ENCODE data around the gene CHEK2. TPM values are rescaled to one million over a fixed set of nuclear protein-coding genes. Genes with fewer than 3 reads are reported as not detected.
"Not testable (repeated sequence)": the region's sequence is repeated elsewhere in the genome, so short reads cannot be mapped to it uniquely, and the experiment has no call there.

The CHEK2 gene
- total and polyA plus RNA-seq, 4 donors, result 6.0 to 10.4 (median 9.3) TPM

GRCh38 chr22:28710107-28710506 is 31.5 kb downstream of the CHEK2 start:
- ATAC-seq (ENCODE audit: insufficient read depth, low FRiP score) (no peak), DNase-seq (peak in 1 of 3 donors; percentile 4)
- no peak for TF ChIP-seq CTCF (IDR thresholded peaks at IDR 0.05; ENCODE audit: control extremely low read depth, extremely low read depth)
- Histone ChIP-seq H3K27me3 (ENCODE audit: control insufficient read depth in 3 of 3, insufficient read depth in 3 of 3, low read length in 2 of 3) (no peaks in the 10 kb centered on the region), H3K9ac (ENCODE audit: insufficient read depth in 1 of 2, low read length in 2 of 2) (peak overlapping the region in 1 of 2 donors; percentile 17), H3K4me1 (ENCODE audit: control insufficient read depth in 5 of 5, insufficient read depth in 5 of 5, low read length in 5 of 5) (peaks cover 0 to 29% (median 13%) of the 10 kb centered on the region in 5 donors), H3K4me3 (no peak overlapping the region), H3K36me3 (ENCODE audit: control insufficient read depth in 4 of 4, insufficient read depth in 4 of 4, low read length in 4 of 4) (peaks cover 0 to 6% (median 1%) of the 10 kb centered on the region in 4 donors), H3K27ac (ENCODE audit: low read depth in 1 of 2, low read length in 1 of 2) (no peak overlapping the region), H3K9me3 (ENCODE audit: control insufficient read depth in 4 of 4, insufficient read depth in 3 of 4, low read length in 3 of 4) (no peaks in the 10 kb centered on the region)

- no peak overlapping the region for H3K9ac ChIP-seq (ENCODE audit: insufficient read depth in 1 of 2, low read length in 2 of 2)
- no peak for TF ChIP-seq CTCF (IDR thresholded peaks at IDR 0.05; ENCODE audit: control extremely low read depth, extremely low read depth)
- ATAC-seq (ENCODE audit: insufficient read depth, low FRiP score), result no peak
These were observed 34.8 kb downstream of the CHEK2 start for GRCh38 chr22:28706845-28707244.

GRCh38 chr22:28703436-28703835 is 38.2 kb downstream of the CHEK2 start:
- no peak for TF ChIP-seq CTCF (IDR thresholded peaks at IDR 0.05; ENCODE audit: control extremely low read depth, extremely low read depth)
- no peak for DNase-seq
- Histone ChIP-seq H3K4me1 (ENCODE audit: control insufficient read depth in 5 of 5, insufficient read depth in 5 of 5, low read length in 5 of 5) (no peaks in the 10 kb centered on the region), H3K4me3 (no peak overlapping the region), H3K36me3 (ENCODE audit: control insufficient read depth in 4 of 4, insufficient read depth in 4 of 4, low read length in 4 of 4) (peaks cover 0 to 8% (median 3%) of the 10 kb centered on the region in 4 donors), H3K27me3 (ENCODE audit: control insufficient read depth in 3 of 3, insufficient read depth in 3 of 3, low read length in 2 of 3) (no peaks in the 10 kb centered on the region), H3K27ac (ENCODE audit: low read depth in 1 of 2, low read length in 1 of 2) (no peak overlapping the region), H3K9ac (ENCODE audit: insufficient read depth in 1 of 2, low read length in 2 of 2) (no peak overlapping the region), H3K9me3 (ENCODE audit: control insufficient read depth in 4 of 4, insufficient read depth in 3 of 4, low read length in 3 of 4) (no peaks in the 10 kb centered on the region)
- no peak for ATAC-seq (ENCODE audit: insufficient read depth, low FRiP score)

More at GRCh38 chr22:28706845-28707244, 34.8 kb downstream of the CHEK2 start:
- Histone ChIP-seq H3K27me3 (ENCODE audit: control insufficient read depth in 3 of 3, insufficient read depth in 3 of 3, low read length in 2 of 3) (no peaks in the 10 kb centered on the region), H3K36me3 (ENCODE audit: control insufficient read depth in 4 of 4, insufficient read depth in 4 of 4, low read length in 4 of 4) (peaks cover 0 to 6% (median 3%) of the 10 kb centered on the region in 4 donors), H3K27ac (ENCODE audit: low read depth in 1 of 2, low read length in 1 of 2) (no peak overlapping the region), H3K4me3 (no peak overlapping the region), H3K9me3 (ENCODE audit: control insufficient read depth in 4 of 4, insufficient read depth in 3 of 4, low read length in 3 of 4) (no peaks in the 10 kb centered on the region), H3K4me1 (ENCODE audit: control insufficient read depth in 5 of 5, insufficient read depth in 5 of 5, low read length in 5 of 5) (peaks cover 0 to 19% (median 7%) of the 10 kb centered on the region in 5 donors)
- 85 to 91% methylated on average over 6 of the region's 6 CpGs for WGBS, 2 donors
- DNase-seq, result no peak

GRCh38 chr22:28702891-28703290 is 38.7 kb downstream of the CHEK2 start:
- H3K9ac ChIP-seq (ENCODE audit: insufficient read depth in 1 of 2, low read length in 2 of 2), result no peak overlapping the region
- H3K4me1 ChIP-seq (ENCODE audit: control insufficient read depth in 5 of 5, insufficient read depth in 5 of 5, low read length in 5 of 5), result no peaks in the 10 kb centered on the region
- TF ChIP-seq CTCF (IDR thresholded peaks at IDR 0.05; ENCODE audit: control extremely low read depth, extremely low read depth), result no peak
- H3K9me3 ChIP-seq (ENCODE audit: control insufficient read depth in 4 of 4, insufficient read depth in 3 of 4, low read length in 3 of 4), result no peaks in the 10 kb centered on the region
- H3K27ac ChIP-seq (ENCODE audit: low read depth in 1 of 2, low read length in 1 of 2), result no peak overlapping the region
- DNase-seq (no peak), ATAC-seq (ENCODE audit: insufficient read depth, low FRiP score) (no peak)
- H3K27me3 ChIP-seq (ENCODE audit: control insufficient read depth in 3 of 3, insufficient read depth in 3 of 3, low read length in 2 of 3), result no peaks in the 10 kb centered on the region
- H3K4me3 ChIP-seq, result no peak overlapping the region
- 94 to 98% methylated on average over 2 of the region's 2 CpGs for WGBS, 2 donors
- H3K36me3 ChIP-seq (ENCODE audit: control insufficient read depth in 4 of 4, insufficient read depth in 4 of 4, low read length in 4 of 4), result peaks cover 0 to 8% (median 3%) of the 10 kb centered on the region in 4 donors

- not testable (repeated sequence) for H3K9me3 ChIP-seq (ENCODE audit: control insufficient read depth in 4 of 4, insufficient read depth in 3 of 4, low read length in 3 of 4); H3K4me3 ChIP-seq; H3K9ac ChIP-seq (ENCODE audit: insufficient read depth in 1 of 2, low read length in 2 of 2); H3K36me3 ChIP-seq (ENCODE audit: control insufficient read depth in 4 of 4, insufficient read depth in 4 of 4, low read length in 4 of 4); DNase-seq; ATAC-seq (ENCODE audit: insufficient read depth, low FRiP score); H3K27me3 ChIP-seq (ENCODE audit: control insufficient read depth in 3 of 3, insufficient read depth in 3 of 3, low read length in 2 of 3); H3K27ac ChIP-seq (ENCODE audit: low read depth in 1 of 2, low read length in 1 of 2); H3K4me1 ChIP-seq (ENCODE audit: control insufficient read depth in 5 of 5, insufficient read depth in 5 of 5, low read length in 5 of 5)
- 79 to 94% methylated on average over 6 of the region's 6 CpGs for WGBS, 2 donors
These were observed 48.4 kb downstream of the CHEK2 start for GRCh38 chr22:28693041-28693760.

Measured in lung (tissue), 12 donors.